IMR-90 (cell line): Measurements from ENCODE around the gene OOSP3. TPM values are rescaled to one million over a fixed set of nuclear protein-coding genes. Genes with fewer than 3 reads are reported as not detected.

Experiments used
- ATAC-seq: fragments of 200-7000 bp; cut with Tn5 transposase; 2 replicates; pipeline ENCODE4 v1.9.1; 2020; ENCODE audit warnings: low read depth, mild to moderate bottlenecking, moderate library complexity
- BruUV-seq: library from RNA; stranded (reverse); fragments of 400-500 nt; replicated peaks from 2 replicates; lab custom pipeline; 2021; lab: Mats Ljungman, UMichigan
- CTCF ChIA-PET: fragments of 300-600 bp; formaldehyde crosslinking; extraction: SDS; loops from one replicate; lab custom pipeline; 2021; ENCODE audit warnings: antibody characterized with exemption; lab: Yijun Ruan, JAX
- POLR2A ChIA-PET: fragments of 300-600 bp; sonication (Branson Sonifier 250); formaldehyde crosslinking; loops from one replicate; lab custom pipeline; 2022; ENCODE audit warnings: antibody characterized with exemption; ENCODE audit not compliant: unreplicated experiment; lab: Charles Lee
- DNase-seq: peaks from one replicate; pipeline ENCODE4 v3.0.0; 2013
- H2AFZ ChIP-seq: replicated peaks from 2 replicates; pipeline ENCODE3; 2013; ENCODE audit warnings: low read length, mild to moderate bottlenecking; ENCODE audit not compliant: poor library complexity
- H2AK5ac ChIP-seq: 2 replicates; pipeline ENCODE4 v1.6.1; 2013; ENCODE audit warnings: low read depth, low read length, inconsistent platforms
- H2AK9ac ChIP-seq: replicated peaks from 2 replicates; pipeline ENCODE3; 2013; ENCODE audit warnings: mild to moderate bottlenecking, low read depth, low read length, moderate library complexity; ENCODE audit not compliant: poor library complexity
- H2BK120ac ChIP-seq: 2 replicates; pipeline ENCODE4 v1.6.1; 2013; ENCODE audit warnings: low read depth, low read length, inconsistent platforms
- H2BK15ac ChIP-seq: 3 replicates; pipeline ENCODE4 v1.6.1; 2013; ENCODE audit warnings: low read depth, low read length, inconsistent platforms
- H2BK20ac ChIP-seq: 2 replicates; pipeline ENCODE4 v1.6.1; 2013; ENCODE audit warnings: low read depth, mild to moderate bottlenecking, inconsistent platforms, low read length, moderate library complexity
- H2BK5ac ChIP-seq: 2 replicates; pipeline ENCODE4 v1.6.1; 2013; ENCODE audit warnings: mild to moderate bottlenecking, low read depth, low read length, inconsistent platforms; ENCODE audit not compliant: poor library complexity, severe bottlenecking
- H3K14ac ChIP-seq: replicated peaks from 2 replicates; pipeline ENCODE4 v1.6.1; 2013; ENCODE audit warnings: low read depth, low read length, inconsistent platforms
- H3K18ac ChIP-seq: 2 replicates; pipeline ENCODE4 v1.6.1; 2013; ENCODE audit warnings: low read depth, low read length, control low read depth
- H3K23ac ChIP-seq: 2 replicates; pipeline ENCODE4 v1.6.1; 2013; ENCODE audit warnings: low read depth, low read length, inconsistent platforms
- H3K27ac ChIP-seq: 2 replicates; pipeline ENCODE4 v1.5.1; 2013; ENCODE audit warnings: mild to moderate bottlenecking, control low read depth, low read length; ENCODE audit not compliant: insufficient read depth
- H3K27me3 ChIP-seq: 2 replicates; pipeline ENCODE4 v1.6.1; 2013; ENCODE audit warnings: low read length; ENCODE audit not compliant: control insufficient read depth, insufficient read depth
- H3K36me3 ChIP-seq: 2 replicates; pipeline ENCODE4 v1.6.1; 2013; ENCODE audit warnings: low read length, mixed read lengths; ENCODE audit not compliant: control insufficient read depth, insufficient read depth
- H3K4ac ChIP-seq: 2 replicates; pipeline ENCODE4 v1.6.1; 2013; ENCODE audit warnings: low read depth, low read length, inconsistent platforms
- H3K4me1 ChIP-seq: 2 replicates; pipeline ENCODE4 v1.6.1; 2013; ENCODE audit warnings: low read length, mixed read lengths; ENCODE audit not compliant: control insufficient read depth, insufficient read depth
- H3K4me2 ChIP-seq: 2 replicates; pipeline ENCODE4 v1.6.1; 2013; ENCODE audit warnings: low read depth, mild to moderate bottlenecking, control low read depth, low read length, moderate library complexity
- H3K4me3 ChIP-seq: 2 replicates; pipeline ENCODE4 v1.5.1; 2013; ENCODE audit warnings: low read depth, mild to moderate bottlenecking, control low read depth, low read length, moderate library complexity; ENCODE audit not compliant: insufficient read depth
- H3K56ac ChIP-seq: 2 replicates; pipeline ENCODE4 v1.6.1; 2013; ENCODE audit warnings: low read length, inconsistent platforms; ENCODE audit not compliant: insufficient read depth; ENCODE audit errors: extremely low read depth
- H3K79me1 ChIP-seq, 2 experiments: 2 replicates each; pipeline ENCODE4 v1.6.1; 2013; ENCODE audit warnings: low read length in 2 of 2, inconsistent platforms in 1 of 2, low read depth in 1 of 2
- H3K9ac ChIP-seq: 2 replicates; pipeline ENCODE4 v1.6.1; 2013; ENCODE audit warnings: low read depth, low read length, control low read depth
- H3K9me1 ChIP-seq: 2 replicates; pipeline ENCODE4 v1.6.1; 2013; ENCODE audit warnings: low read length, inconsistent platforms; ENCODE audit not compliant: insufficient read depth
- H3K9me3 ChIP-seq: 2 replicates; pipeline ENCODE4 v1.6.1; 2013; ENCODE audit warnings: low read length; ENCODE audit not compliant: control insufficient read depth, insufficient read depth
- H4K20me1 ChIP-seq: 2 replicates; pipeline ENCODE4 v1.6.1; 2013; ENCODE audit warnings: low read length, inconsistent platforms; ENCODE audit not compliant: insufficient read depth
- H4K5ac ChIP-seq: 2 replicates; pipeline ENCODE4 v1.6.1; 2013; ENCODE audit warnings: mild to moderate bottlenecking, low read depth, low read length, control low read depth
- H4K8ac ChIP-seq, 2 experiments: 2 replicates each; pipeline ENCODE4 v1.6.1; 2013; ENCODE audit warnings: low read depth in 2 of 2, low read length in 2 of 2, control low read depth in 1 of 2, inconsistent platforms in 1 of 2
- H4K91ac ChIP-seq: 2 replicates; pipeline ENCODE4 v1.6.1; 2013; ENCODE audit warnings: low read depth, low read length, inconsistent platforms; ENCODE audit not compliant: insufficient read depth
- CHD1 ChIP-seq: IDR thresholded peaks from 2 replicates; pipeline ENCODE4 v1.6.1; 2012; ENCODE audit warnings: low read depth, low read length, improper control_type of control experiment
- MXI1 ChIP-seq: IDR thresholded peaks from 2 replicates; pipeline ENCODE4 v1.6.1; 2012; ENCODE audit warnings: low read depth, mild to moderate bottlenecking, low read length, moderate library complexity, borderline replicate concordance
- dilution Hi-C: fragments of 300-500 bp; cut with HindIII; formaldehyde crosslinking; loops from one replicate; pipeline ENCODE4 v1.14.3; 2018; ENCODE audit warnings: low sequenced_read_pairs; ENCODE audit not compliant: unreplicated experiment
- in situ Hi-C: fragments of 300-500 bp; cut with MboI; formaldehyde crosslinking; loops from 3 replicates; pipeline ENCODE4 v1.14.3; 2019; ENCODE audit warnings: low sequenced_read_pairs, inconsistent platforms, mixed read lengths
- intact Hi-C: fragments of 100-400 bp; cut with micrococcal nuclease; formaldehyde crosslinking; loops from 2 replicates; pipeline ENCODE4 v1.10.0; 2022
- polyA plus RNA-seq, 3 experiments: library from polyadenylated mRNA; depleted of rRNA; stranded (reverse); fragments of >200 nt; gene quantifications; 2 replicates each; pipeline ENCODE4 v1.2.3, GENCODE V29; 2012; ENCODE audit warnings: low replicate concordance in 1 of 3
- total RNA-seq: library from RNA; depleted of rRNA; stranded (reverse); fragments of >200 nt; gene quantifications from 2 replicates; pipeline ENCODE4 v1.2.3, GENCODE V29; 2012
- TF ChIP-seq, protein P1 (sequence below): fragments of 150-350 bp; IDR thresholded peaks from 2 replicates; pipeline ENCODE4 v1.6.1; 2017; ENCODE audit warnings: mild to moderate bottlenecking, antibody characterized with exemption, low read length, low read depth
- TF ChIP-seq, protein P2 (sequence below): conservative IDR thresholded peaks from 2 replicates; pipeline ENCODE4 v1.5.1; 2012; ENCODE audit warnings: mild to moderate bottlenecking, low read depth, low read length, improper control_type of control experiment

The OOSP3 gene
- total and polyA plus RNA-seq, 2 of the 4 experiments (the other 2 are of a cell fraction) = not detected

DNA sequence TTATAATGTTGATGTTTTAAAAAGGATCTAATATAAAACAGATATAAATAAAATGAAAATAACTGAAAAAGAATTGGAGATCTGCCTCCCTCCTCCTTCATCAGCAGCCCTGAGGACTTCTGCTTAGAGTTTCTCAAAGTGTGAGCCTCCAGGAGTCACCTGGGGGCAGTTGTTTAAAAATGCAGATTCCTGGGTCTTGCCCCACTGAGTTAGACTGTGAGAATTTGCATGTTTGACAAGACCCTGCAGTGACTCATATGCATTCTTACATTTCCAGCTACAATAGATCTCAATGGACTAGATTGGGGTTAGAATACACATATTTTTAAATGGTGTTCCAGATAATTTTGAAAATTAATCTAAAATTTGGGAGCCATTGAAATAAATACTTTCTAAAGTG, 798 bp upstream of the OOSP3 start:
- Histone ChIP-seq H3K9me3 (no peaks in the 10 kb centered on the region), H3K79me1 (no peaks in the 10 kb centered on the region), H3K27ac (no peak overlapping the region), H4K20me1 (no peaks in the 10 kb centered on the region), H2BK15ac (no peak overlapping the region), H2BK20ac (no peak overlapping the region), H2BK5ac (no peak overlapping the region), H2AK9ac (no peak overlapping the region), H4K8ac (no peak overlapping the region), H3K23ac (no peak overlapping the region), H3K9me1 (no peaks in the 10 kb centered on the region), H4K5ac (no peak overlapping the region), H4K91ac (no peak overlapping the region), H3K4me3 (no peak overlapping the region), H3K9ac (no peak overlapping the region), H3K14ac (no peak overlapping the region), H3K56ac (no peak overlapping the region), H2AFZ (no peak overlapping the region), H3K4ac (no peak overlapping the region), H3K18ac (no peak overlapping the region), H3K36me3 (no peaks in the 10 kb centered on the region), H2AK5ac (no peak overlapping the region), H3K4me1 (no peaks in the 10 kb centered on the region), H3K27me3 (no peaks in the 10 kb centered on the region), H2BK120ac (no peak overlapping the region), H3K4me2 (no peak overlapping the region)
- POLR2A ChIA-PET = no interaction called here
- dilution Hi-C loops (no loop called here), intact Hi-C loops (no loop called here), in situ Hi-C loops (no loop called here)
- BruUV-seq = no TSS peak
- ATAC-seq = no peak
- no peak for DNase-seq
- no peak for TF ChIP-seq MXI1
- TF ChIP-seq CHD1 = no peak
- TF ChIP-seq, protein P1, sequence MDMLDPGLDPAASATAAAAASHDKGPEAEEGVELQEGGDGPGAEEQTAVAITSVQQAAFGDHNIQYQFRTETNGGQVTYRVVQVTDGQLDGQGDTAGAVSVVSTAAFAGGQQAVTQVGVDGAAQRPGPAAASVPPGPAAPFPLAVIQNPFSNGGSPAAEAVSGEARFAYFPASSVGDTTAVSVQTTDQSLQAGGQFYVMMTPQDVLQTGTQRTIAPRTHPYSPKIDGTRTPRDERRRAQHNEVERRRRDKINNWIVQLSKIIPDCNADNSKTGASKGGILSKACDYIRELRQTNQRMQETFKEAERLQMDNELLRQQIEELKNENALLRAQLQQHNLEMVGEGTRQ = no peak
- TF ChIP-seq, protein P2, sequence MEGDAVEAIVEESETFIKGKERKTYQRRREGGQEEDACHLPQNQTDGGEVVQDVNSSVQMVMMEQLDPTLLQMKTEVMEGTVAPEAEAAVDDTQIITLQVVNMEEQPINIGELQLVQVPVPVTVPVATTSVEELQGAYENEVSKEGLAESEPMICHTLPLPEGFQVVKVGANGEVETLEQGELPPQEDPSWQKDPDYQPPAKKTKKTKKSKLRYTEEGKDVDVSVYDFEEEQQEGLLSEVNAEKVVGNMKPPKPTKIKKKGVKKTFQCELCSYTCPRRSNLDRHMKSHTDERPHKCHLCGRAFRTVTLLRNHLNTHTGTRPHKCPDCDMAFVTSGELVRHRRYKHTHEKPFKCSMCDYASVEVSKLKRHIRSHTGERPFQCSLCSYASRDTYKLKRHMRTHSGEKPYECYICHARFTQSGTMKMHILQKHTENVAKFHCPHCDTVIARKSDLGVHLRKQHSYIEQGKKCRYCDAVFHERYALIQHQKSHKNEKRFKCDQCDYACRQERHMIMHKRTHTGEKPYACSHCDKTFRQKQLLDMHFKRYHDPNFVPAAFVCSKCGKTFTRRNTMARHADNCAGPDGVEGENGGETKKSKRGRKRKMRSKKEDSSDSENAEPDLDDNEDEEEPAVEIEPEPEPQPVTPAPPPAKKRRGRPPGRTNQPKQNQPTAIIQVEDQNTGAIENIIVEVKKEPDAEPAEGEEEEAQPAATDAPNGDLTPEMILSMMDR = no peak
- CTCF ChIA-PET = no interaction called here
